GM18520 (cell line): ENCODE data around the gene PACC1.
"Not testable (repeated sequence)": the region's sequence is repeated elsewhere in the genome, so short reads cannot be mapped to it uniquely, and the experiment has no call there.

Experiments used
- ATAC-seq: cut with Tn5 transposase; IDR thresholded peaks from one replicate; pipeline ENCODE4 v1.9.1; 2021; ENCODE audit not compliant: unreplicated experiment

PACC1 gene

GRCh38 chr1:212341090-212341489 is 73.6 kb downstream of the PACC1 start:
- no peak for ATAC-seq

- no peak for ATAC-seq
These were observed 85.6 kb downstream of the PACC1 start for GRCh38 chr1:212329105-212329504.

GRCh38 chr1:212328248-212328647 is 86.4 kb downstream of the PACC1 start:
- ATAC-seq: no peak

GRCh38 chr1:212326541-212326940 is 88.1 kb downstream of the PACC1 start:
- no peak for ATAC-seq

GRCh38 chr1:212323066-212323465 is 91.6 kb downstream of the PACC1 start:
- ATAC-seq: no peak

- ATAC-seq: not testable (repeated sequence)
These were observed 93.7 kb downstream of the PACC1 start for GRCh38 chr1:212321031-212321430.

- no peak for ATAC-seq
These were observed 96.8 kb downstream of the PACC1 start for GRCh38 chr1:212317916-212318315.

- ATAC-seq: no peak
These were observed 98.8 kb downstream of the PACC1 start for GRCh38 chr1:212315907-212316306.

GRCh38 chr1:212315184-212315583 is 99.5 kb downstream of the PACC1 start:
- ATAC-seq: no peak
